ENCODE measurements around the gene MINDY4.

Gene MINDY4

GRCh38 chr7:30930621-30931020 is 159.4 kb downstream of the MINDY4 start:
- no peak overlapping the region for H3K9ac ChIP-seq (ENCODE audit: low read length)
- no peak overlapping the region for H3K4me3 ChIP-seq (ENCODE audit: insufficient read depth, low read length, poor library complexity, severe bottlenecking)
- H3F3A ChIP-seq (ENCODE audit: insufficient read depth): no peaks in the 10 kb centered on the region
- TF ChIP-seq, protein P1, sequence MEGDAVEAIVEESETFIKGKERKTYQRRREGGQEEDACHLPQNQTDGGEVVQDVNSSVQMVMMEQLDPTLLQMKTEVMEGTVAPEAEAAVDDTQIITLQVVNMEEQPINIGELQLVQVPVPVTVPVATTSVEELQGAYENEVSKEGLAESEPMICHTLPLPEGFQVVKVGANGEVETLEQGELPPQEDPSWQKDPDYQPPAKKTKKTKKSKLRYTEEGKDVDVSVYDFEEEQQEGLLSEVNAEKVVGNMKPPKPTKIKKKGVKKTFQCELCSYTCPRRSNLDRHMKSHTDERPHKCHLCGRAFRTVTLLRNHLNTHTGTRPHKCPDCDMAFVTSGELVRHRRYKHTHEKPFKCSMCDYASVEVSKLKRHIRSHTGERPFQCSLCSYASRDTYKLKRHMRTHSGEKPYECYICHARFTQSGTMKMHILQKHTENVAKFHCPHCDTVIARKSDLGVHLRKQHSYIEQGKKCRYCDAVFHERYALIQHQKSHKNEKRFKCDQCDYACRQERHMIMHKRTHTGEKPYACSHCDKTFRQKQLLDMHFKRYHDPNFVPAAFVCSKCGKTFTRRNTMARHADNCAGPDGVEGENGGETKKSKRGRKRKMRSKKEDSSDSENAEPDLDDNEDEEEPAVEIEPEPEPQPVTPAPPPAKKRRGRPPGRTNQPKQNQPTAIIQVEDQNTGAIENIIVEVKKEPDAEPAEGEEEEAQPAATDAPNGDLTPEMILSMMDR (IDR thresholded peaks at IDR 0.05; ENCODE audit: insufficient read depth, low read length, poor library complexity, severe bottlenecking): no peak
- TF ChIP-seq EZH2phosphoT487 (conservative IDR thresholded peaks at IDR 0.05; ENCODE audit: low read length): no peak
- H3K9me3 ChIP-seq (ENCODE audit: insufficient read depth, low read length): no peaks in the 10 kb centered on the region
- no peaks in the 10 kb centered on the region for H4K20me1 ChIP-seq (ENCODE audit: low read depth, low read length)
- no peaks in the 10 kb centered on the region; the same call in 1 of the 2 replicates for H3K27me3 ChIP-seq (ENCODE audit: low read length)
- H3K36me3 ChIP-seq (ENCODE audit: low read length): no peaks in the 10 kb centered on the region
- H3K4me2 ChIP-seq (ENCODE audit: low read depth, low read length, poor library complexity, severe bottlenecking): no peak overlapping the region
- H2AFZ ChIP-seq (ENCODE audit: low read depth, low read length, severe bottlenecking): no peak overlapping the region
- no peaks in the 10 kb centered on the region for H3K79me2 ChIP-seq (ENCODE audit: insufficient read depth, low read length)
- H3K27ac ChIP-seq (ENCODE audit: low read depth, low read length): no peak overlapping the region
- H3K9me2 ChIP-seq (replicated peaks; ENCODE audit: insufficient read depth, low read length): no peaks in the 10 kb centered on the region

- H3K4me2 ChIP-seq (ENCODE audit: low read depth, low read length, poor library complexity, severe bottlenecking): no peak overlapping the region
- no peaks in the 10 kb centered on the region for H4K20me1 ChIP-seq (ENCODE audit: low read depth, low read length)
- H3K4me3 ChIP-seq (ENCODE audit: insufficient read depth, low read length, poor library complexity, severe bottlenecking): no peak overlapping the region
- H2AFZ ChIP-seq (ENCODE audit: low read depth, low read length, severe bottlenecking): no peak overlapping the region
- no peaks in the 10 kb centered on the region for H3K9me2 ChIP-seq (replicated peaks; ENCODE audit: insufficient read depth, low read length)
- H3K36me3 ChIP-seq (ENCODE audit: low read length): no peaks in the 10 kb centered on the region
- H3K27me3 ChIP-seq (ENCODE audit: low read length): no peaks in the 10 kb centered on the region; the same call in 1 of the 2 replicates
- TF ChIP-seq, protein P1 (IDR thresholded peaks at IDR 0.05; ENCODE audit: insufficient read depth, low read length, poor library complexity, severe bottlenecking): no peak
- TF ChIP-seq EZH2phosphoT487 (conservative IDR thresholded peaks at IDR 0.05; ENCODE audit: low read length): no peak
- no peak overlapping the region for H3K27ac ChIP-seq (ENCODE audit: low read depth, low read length)
- no peaks in the 10 kb centered on the region for H3F3A ChIP-seq (ENCODE audit: insufficient read depth)
- no peak overlapping the region for H3K9ac ChIP-seq (ENCODE audit: low read length)
- H3K9me3 ChIP-seq (ENCODE audit: insufficient read depth, low read length): no peaks in the 10 kb centered on the region
- no peaks in the 10 kb centered on the region for H3K79me2 ChIP-seq (ENCODE audit: insufficient read depth, low read length)
These were observed 160.1 kb downstream of the MINDY4 start for GRCh38 chr7:30931161-30931928.

DNA sequence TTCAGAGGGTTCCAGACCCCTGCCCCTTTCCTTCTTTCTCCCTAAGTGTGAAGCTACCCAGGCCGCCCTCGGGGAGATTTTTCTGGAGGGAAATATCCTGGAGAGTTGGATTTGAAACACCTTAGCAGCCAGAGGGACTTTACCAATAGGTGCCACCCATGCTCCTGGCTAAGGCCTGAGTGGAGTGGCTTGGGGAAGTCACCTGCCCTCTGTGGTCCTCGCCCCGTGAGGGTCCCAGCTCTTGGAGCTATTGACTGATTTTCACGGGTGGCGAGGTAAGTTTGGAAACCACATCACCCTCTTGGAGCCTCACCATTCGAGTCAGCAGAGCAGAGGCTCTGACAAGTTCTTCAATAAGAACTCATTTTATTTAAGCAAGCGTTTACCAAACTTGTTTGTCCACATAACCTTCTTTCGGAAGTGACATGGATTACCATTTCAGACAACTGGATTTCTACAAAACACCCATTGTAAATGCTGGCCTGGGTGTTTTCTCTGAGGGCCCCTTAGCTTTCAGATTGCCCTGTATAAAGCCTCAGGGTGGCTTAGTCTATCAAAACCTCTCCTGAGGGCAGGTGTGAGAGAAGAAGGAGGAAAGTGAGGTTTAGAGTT is 160.8 kb downstream of the MINDY4 start:
- Histone ChIP-seq H3K27me3 (ENCODE audit: low read length) (no peaks in the 10 kb centered on the region; the same call in 1 of the 2 replicates), H3K79me2 (ENCODE audit: insufficient read depth, low read length) (no peaks in the 10 kb centered on the region), H3K27ac (ENCODE audit: low read depth, low read length) (no peak overlapping the region), H3K9me2 (replicated peaks; ENCODE audit: insufficient read depth, low read length) (no peaks in the 10 kb centered on the region), H3K4me3 (ENCODE audit: insufficient read depth, low read length, poor library complexity, severe bottlenecking) (no peak overlapping the region), H3K9ac (ENCODE audit: low read length) (no peak overlapping the region), H3K9me3 (ENCODE audit: insufficient read depth, low read length) (no peaks in the 10 kb centered on the region), H3F3A (ENCODE audit: insufficient read depth) (no peaks in the 10 kb centered on the region), H4K20me1 (ENCODE audit: low read depth, low read length) (no peaks in the 10 kb centered on the region), H2AFZ (ENCODE audit: low read depth, low read length, severe bottlenecking) (no peak overlapping the region), H3K36me3 (ENCODE audit: low read length) (no peaks in the 10 kb centered on the region), H3K4me2 (ENCODE audit: low read depth, low read length, poor library complexity, severe bottlenecking) (no peak overlapping the region)
- TF ChIP-seq EZH2phosphoT487 (conservative IDR thresholded peaks at IDR 0.05; ENCODE audit: low read length): no peak
- TF ChIP-seq, protein P1 (IDR thresholded peaks at IDR 0.05; ENCODE audit: insufficient read depth, low read length, poor library complexity, severe bottlenecking): no peak

Measured in SU-DHL-6 (cell line).